ENCODE data around the gene NEXN. TPM values are rescaled to one million over a fixed set of nuclear protein-coding genes. Genes with fewer than 3 reads are reported as not detected.

NEXN gene
- total and polyA plus RNA-seq, 2 experiments from 2014 or later: 2.6 to 11.8 TPM

GRCh38 chr1:77951328-77951727 is 62.9 kb downstream of the NEXN start:
- Histone ChIP-seq H3K9me2 (ENCODE audit: insufficient read depth) (no peaks in the 10 kb centered on the region), H3K4me1 (ENCODE audit: insufficient read depth) (no peaks in the 10 kb centered on the region), H2AFZ (no peak overlapping the region), H3K36me3 (ENCODE audit: insufficient read depth) (peaks cover 71% of the 10 kb centered on the region), H3K4me2 (no peak overlapping the region), H4K20me1 (replicated peaks; ENCODE audit: insufficient read depth) (peaks cover 24% of the 10 kb centered on the region; the same call in 1 of the 2 replicates), H3K27me3 (ENCODE audit: insufficient read depth) (no peaks in the 10 kb centered on the region), H3K27ac (ENCODE audit: low read depth) (peak overlapping the region; percentile 41; the same call in 1 of the 2 replicates), H3K4me3 (no peak overlapping the region), H3F3A (replicated peaks; ENCODE audit: low read depth) (no peaks in the 10 kb centered on the region), H3K79me2 (replicated peaks; ENCODE audit: insufficient read depth) (peaks cover 30% of the 10 kb centered on the region)
- Mint-ChIP-seq H3K36me3 (ENCODE audit: low read depth) (peaks cover 81% of the 10 kb centered on the region), H3K9me3 (no peaks in the 10 kb centered on the region), H3K27ac (no peak overlapping the region), H3K4me1 (no peaks in the 10 kb centered on the region; the same call in 2 of the 3 replicates), H3K4me3 (no peak overlapping the region), H3K27me3 (ENCODE audit: insufficient read depth, low read depth, poor library complexity) (no peaks in the 10 kb centered on the region)
- DNase-seq (ENCODE audit: low spot score) (no peak), ATAC-seq (no peak)
- TF ChIP-seq CTCF (conservative IDR thresholded peaks at IDR 0.05; ENCODE audit: low read depth in 2 of 2): no peak

DNA sequence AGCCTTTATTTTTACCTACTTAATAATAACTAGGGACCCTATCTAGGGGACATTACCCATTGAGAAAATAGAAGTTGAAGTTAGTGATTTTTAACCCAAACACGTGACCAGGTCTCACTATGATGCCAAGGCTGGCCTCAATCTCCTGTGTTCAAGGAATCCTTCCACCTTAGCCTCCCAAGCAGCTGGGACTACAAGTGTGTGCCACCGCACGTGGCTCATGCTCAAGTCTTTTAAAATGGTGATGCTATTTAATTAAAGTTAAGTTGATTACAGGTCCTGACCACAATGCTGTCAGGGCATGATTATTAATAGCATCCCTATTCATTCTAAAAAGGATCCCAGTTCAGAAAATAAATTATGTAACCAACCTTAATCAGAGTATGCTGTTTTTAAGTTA is 65.5 kb downstream of the NEXN start:
- H3K9me3 Mint-ChIP-seq: no peaks in the 10 kb centered on the region
- Histone ChIP-seq H3K27me3 (ENCODE audit: insufficient read depth) (no peaks in the 10 kb centered on the region), H3F3A (replicated peaks; ENCODE audit: low read depth) (0 out of 2 replicates have a peak, but pooled peaks cover 5% of the 10 kb centered on the region), H3K27ac (ENCODE audit: low read depth) (no peak overlapping the region), H2AFZ (no peak overlapping the region), H3K79me2 (replicated peaks; ENCODE audit: insufficient read depth) (peaks cover 56% of the 10 kb centered on the region), H3K36me3 (ENCODE audit: insufficient read depth) (peaks cover 74% of the 10 kb centered on the region), H3K4me1 (ENCODE audit: insufficient read depth) (no peaks in the 10 kb centered on the region), H3K4me3 (no peak overlapping the region), H4K20me1 (replicated peaks; ENCODE audit: insufficient read depth) (peaks cover 43% of the 10 kb centered on the region), H3K9me2 (ENCODE audit: insufficient read depth) (no peaks in the 10 kb centered on the region), H3K4me2 (no peak overlapping the region)
- no peaks in the 10 kb centered on the region; the same call in 2 of the 3 replicates for H3K4me1 Mint-ChIP-seq
- H3K27me3 Mint-ChIP-seq (ENCODE audit: insufficient read depth, low read depth, poor library complexity): no peaks in the 10 kb centered on the region
- no peak for ATAC-seq
- H3K36me3 Mint-ChIP-seq (ENCODE audit: low read depth): peaks cover 80% of the 10 kb centered on the region
- no peak overlapping the region for H3K27ac Mint-ChIP-seq
- no peak for DNase-seq (ENCODE audit: low spot score)
- H3K4me3 Mint-ChIP-seq: no peak overlapping the region
- TF ChIP-seq ZNF114 (CRISPR knock-in tag; IDR thresholded peaks at IDR 0.05): no peak
- no peak for TF ChIP-seq EZH2 (IDR thresholded peaks at IDR 0.05; ENCODE audit: low read depth, unreplicated experiment)
- no peak for TF ChIP-seq ZNF462 (CRISPR knock-in tag; IDR thresholded peaks at IDR 0.05)
- no peak for TF ChIP-seq CREB1 (CRISPR knock-in tag; IDR thresholded peaks at IDR 0.05; ENCODE audit: low read depth)
- no peak for TF ChIP-seq POLR2AphosphoS5 (IDR thresholded peaks at IDR 0.05; ENCODE audit: low read depth)
- TF ChIP-seq NANOG (IDR thresholded peaks at IDR 0.05; ENCODE audit: borderline replicate concordance): no peak
- TF ChIP-seq ETS1 (IDR thresholded peaks at IDR 0.05): no peak
- no peak for TF ChIP-seq REST (IDR thresholded peaks at IDR 0.05; ENCODE audit: unreplicated experiment)

All from GM23338 (cell line).